SIG-M5 treated with dmso at 0.1 percent for 504 hours (cell line): ENCODE results near the gene SERPINB7.
A peak's percentile ranks its signal among the peaks of the same experiment; 100 is the strongest.

Source experiments
- DNase-seq: peaks from one replicate; lab custom pipeline; 2025; ENCODE audit not compliant: unreplicated experiment; lab: John Stamatoyannopoulos, UW

The SERPINB7 gene

GRCh38 chr18:63784787-63785452 is 9.7 kb downstream of the SERPINB7 start:
- DNase-seq: no peak

GRCh38 chr18:63787673-63788072 is 12.5 kb downstream of the SERPINB7 start:
- DNase-seq: no peak

GRCh38 chr18:63788447-63789096 is 13.4 kb downstream of the SERPINB7 start:
- peak; percentile 84 for DNase-seq

DNA sequence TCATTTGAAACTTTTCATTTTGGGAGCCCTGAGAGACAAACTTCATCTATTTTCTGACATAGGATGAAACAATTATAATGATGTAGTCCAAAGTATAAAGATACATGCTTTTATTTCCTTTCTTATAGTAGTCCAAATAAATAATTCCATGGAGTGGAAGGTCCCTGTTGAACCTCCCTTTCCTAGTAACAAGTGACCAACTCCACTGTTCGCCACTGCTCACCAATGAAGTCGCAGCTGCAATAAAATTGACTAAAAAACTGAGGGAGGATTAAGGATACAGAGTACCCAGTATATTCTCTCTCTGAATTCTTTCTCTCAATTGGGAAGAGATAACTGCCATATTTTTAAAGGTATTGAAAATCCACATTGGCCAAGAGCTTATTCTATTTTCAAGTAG is 14.1 kb downstream of the SERPINB7 start:
- DNase-seq: no peak

DNA sequence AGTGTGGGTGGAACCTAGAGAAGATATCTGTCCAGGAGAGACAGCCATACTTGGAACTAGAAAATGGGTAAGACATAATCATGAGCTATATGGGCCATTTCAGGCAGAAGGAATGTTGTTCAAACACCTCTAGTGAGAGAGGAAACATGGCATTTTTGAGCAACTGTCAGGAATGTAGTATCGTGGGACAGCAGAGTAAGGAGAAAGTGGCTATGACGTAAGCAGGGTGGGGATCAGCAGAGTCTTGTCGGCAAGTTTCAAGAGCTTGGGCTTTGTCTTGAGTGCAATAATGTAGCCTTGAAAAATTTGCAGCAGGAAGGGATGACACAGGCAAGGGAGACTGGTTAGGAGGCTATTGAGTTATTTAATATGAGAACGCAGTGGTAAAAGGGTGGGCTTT is 20.4 kb downstream of the SERPINB7 start:
- no peak for DNase-seq

GRCh38 chr18:63799189-63799588 is 24.0 kb downstream of the SERPINB7 start:
- DNase-seq: no peak

DNA sequence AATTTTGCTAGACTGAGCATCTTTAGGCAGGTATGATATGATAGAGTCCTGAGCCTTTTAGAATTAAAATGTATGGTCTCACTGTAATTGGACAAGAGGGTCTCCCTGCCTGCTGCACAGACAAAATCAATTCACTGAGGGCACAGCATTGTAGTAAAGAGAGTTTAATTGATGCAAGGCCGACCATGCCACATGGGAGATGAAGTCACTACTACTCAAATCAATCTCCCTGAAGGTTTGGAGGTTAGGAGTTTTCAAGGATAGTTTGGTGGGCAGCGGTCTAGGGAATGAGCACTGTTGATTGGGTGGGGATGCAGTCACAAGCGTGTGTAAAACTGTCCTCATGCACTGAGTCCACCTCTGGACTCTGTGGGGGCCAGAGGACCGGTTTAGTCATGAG is 26.1 kb downstream of the SERPINB7 start:
- DNase-seq: no peak

DNA sequence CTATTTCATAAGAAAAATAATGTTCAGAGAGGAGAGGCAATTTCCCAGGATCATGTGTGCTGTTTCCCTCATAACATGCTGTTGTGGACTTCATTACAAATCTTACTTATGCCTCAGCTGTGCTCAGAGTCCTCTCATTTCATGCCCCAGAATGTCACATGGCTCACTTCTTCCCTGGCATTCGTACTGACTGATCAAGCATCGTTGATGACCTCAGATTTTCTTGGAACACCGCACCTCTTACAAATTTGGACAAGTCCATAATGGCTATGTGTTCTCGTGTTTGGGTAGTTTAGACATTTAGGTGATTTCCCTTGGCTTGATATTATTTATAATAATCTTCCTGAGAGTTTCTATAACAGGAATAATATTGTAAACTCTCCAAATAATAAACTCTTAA is 32.9 kb downstream of the SERPINB7 start:
- no peak for DNase-seq

GRCh38 chr18:63817441-63818051 is 42.3 kb downstream of the SERPINB7 start:
- DNase-seq: no peak

DNA sequence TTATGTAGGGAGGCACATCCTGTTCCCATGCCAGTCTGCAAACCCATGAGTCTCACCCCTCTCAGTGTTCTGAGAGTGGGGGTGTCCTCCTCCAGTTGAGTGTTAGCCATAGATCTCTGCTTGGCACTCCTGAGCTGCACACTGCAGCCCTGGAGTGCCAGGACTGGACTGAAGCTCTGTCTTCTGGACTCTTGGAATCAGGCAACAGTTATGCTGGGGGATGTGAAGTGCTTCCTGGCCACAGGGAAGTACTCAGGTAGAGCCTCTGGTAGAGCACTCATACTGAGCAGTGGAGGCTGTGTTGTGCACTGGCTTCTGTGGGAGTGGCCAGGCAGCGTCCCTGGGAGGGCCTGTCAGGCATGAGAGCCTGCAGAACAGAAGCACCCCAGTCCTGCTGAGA is 43.0 kb downstream of the SERPINB7 start:
- no peak for DNase-seq

DNA sequence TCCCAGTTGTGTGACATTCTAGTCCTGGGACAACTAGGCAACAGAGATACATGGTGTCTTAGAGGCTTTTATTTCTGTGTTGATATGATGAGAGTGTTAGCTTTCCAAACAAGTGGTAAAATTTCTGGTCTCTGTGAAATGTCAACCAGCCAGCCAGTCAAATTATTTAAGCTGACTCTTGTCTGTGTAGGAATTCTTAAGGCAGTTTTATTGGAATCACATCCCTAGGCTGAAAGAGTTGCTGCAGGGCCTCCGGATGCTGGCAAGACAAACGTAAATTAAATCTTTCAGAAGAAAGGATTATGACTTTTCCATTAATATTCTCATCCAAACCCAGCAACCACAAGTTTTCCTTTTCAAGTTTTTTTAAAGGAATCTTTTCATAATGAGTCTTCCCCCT is 44.6 kb downstream of the SERPINB7 start:
- no peak for DNase-seq

DNA sequence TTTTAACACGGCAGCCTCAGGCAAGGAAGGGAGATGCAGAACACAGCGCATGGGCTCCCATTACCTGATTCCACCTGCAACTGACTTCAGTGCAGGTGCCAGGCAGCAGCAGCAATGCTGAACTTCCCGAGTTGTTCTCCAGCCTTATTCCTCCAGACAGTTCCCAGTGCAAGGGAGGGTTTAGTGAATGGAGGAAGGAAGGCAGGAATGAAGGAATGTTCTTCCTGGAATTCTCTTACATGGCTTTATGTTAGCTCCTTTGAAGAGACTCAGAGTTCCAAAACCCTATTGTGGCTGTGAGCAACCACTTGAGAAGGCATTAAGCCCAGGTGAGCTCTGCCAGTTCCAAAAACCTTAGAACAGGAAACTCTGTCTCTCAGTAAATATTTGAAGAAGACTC is 45.5 kb downstream of the SERPINB7 start:
- no peak for DNase-seq

GRCh38 chr18:63823516-63824219 is 48.5 kb downstream of the SERPINB7 start:
- no peak for DNase-seq

DNA sequence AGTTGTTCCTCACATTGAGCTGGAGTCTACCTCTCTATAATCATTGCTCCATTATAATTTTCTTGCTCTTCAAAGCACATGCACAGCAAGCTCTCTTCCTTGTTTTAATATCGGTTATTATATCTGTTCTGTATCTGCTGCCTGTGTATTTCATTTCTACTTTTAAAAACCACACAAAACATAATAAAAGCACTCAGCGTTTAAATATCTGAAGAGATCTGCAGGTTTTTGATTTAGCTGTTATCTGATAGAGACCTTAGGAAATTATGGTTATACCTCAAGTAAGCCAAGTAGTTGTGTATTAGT is 49.0 kb downstream of the SERPINB7 start:
- DNase-seq: no peak

DNA sequence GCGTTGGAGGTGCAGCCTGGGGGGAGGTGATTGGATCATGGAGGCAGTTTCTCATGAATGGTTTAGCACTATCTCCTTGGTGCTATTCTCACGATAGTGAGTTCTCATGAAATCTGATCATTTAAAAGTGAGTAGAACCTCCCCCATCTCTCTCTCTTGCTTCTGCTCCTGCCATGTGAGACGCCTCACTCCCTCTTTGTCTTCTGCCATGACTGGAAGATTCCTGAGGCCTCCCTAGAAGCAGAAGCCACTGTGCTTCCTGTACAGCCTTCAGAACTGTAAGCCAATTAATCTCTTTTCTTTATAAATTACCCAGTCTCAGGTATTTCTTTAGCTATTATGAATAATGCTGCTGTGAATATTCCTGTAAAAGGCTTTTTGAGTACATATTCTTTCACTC is 52.9 kb downstream of the SERPINB7 start:
- no peak for DNase-seq

DNA sequence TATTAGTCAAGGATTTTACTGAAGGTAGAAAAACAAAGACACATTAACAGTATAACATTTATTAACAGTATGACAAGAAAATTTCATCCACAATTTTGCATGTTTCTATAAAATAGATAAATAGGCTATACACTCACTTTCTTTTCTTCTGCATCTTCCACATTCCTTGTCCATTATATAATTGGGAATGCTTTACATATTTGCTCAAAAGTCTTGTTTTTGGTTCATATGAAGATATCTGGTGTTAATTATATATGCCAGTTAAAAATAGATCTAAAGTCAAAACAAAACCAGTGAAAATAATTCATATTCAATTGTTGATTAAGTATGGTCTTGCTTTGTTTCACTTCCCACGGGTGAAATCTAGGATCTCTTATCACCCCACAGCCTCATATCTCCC is 53.4 kb downstream of the SERPINB7 start:
- no peak for DNase-seq

GRCh38 chr18:63829886-63830285 is 54.7 kb downstream of the SERPINB7 start:
- DNase-seq: no peak

- peak; percentile 57 for DNase-seq
These were observed 56.0 kb downstream of the SERPINB7 start for GRCh38 chr18:63831080-63831788.

DNA sequence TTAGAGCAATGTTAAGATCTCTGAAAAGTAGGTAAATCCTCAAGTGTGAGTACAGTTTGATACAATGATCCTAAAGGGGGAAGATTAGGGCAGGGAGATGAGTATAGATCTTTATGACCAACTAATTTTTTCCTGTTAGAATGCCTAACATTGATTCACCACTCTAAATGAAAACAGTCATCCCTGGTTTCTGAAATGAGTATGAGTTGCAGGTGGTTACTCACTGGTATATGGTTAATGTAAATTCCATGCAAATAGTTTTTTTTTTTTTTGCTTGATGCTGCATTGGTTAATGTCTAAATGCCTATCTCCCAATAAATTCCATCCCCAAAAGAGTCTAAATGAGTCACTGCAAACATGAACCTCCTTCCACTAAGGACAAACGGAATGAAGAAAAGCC is 57.3 kb downstream of the SERPINB7 start:
- no peak for DNase-seq

GRCh38 chr18:63834471-63835113 is 59.4 kb downstream of the SERPINB7 start:
- DNase-seq: no peak

DNA sequence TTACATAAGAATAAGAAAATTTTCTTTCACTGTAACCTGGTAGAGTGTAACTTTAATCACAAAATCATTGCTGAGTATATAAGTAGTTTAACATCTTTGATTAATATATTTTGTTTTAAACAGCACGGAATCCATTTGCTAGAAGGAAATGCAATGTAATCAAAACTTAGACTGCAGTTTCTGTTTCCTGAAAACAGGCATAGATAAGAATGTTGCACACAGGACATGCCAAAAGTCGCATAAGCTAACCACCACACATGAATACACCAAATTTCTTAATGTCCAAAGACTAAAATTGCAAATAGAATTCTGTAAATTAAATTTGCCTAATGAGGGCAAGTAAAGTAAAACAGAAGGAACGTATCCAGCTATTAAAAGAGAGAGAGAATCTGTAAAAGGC is 61.2 kb downstream of the SERPINB7 start:
- no peak for DNase-seq
